Myocyte (in vitro differentiated cells): Measurements from ENCODE around the gene SPTBN5. TPM values are rescaled to one million over a fixed set of nuclear protein-coding genes. Genes with fewer than 3 reads are reported as not detected.
A peak's percentile ranks its signal among the peaks of the same experiment; 100 is the strongest.

Source experiments
- DNase-seq: peaks from one replicate; pipeline ENCODE4 v3.0.0-alpha.2; 2012; ENCODE audit warnings: low read depth
- total RNA-seq: library from RNA; depleted of rRNA; stranded (reverse); fragments of >200 nt; gene quantifications from 2 replicates; pipeline ENCODE4 v1.2.3, GENCODE V29; 2014

Gene SPTBN5
- total RNA-seq, 1 donor from 2014 or later: 0.45 TPM

DNA sequence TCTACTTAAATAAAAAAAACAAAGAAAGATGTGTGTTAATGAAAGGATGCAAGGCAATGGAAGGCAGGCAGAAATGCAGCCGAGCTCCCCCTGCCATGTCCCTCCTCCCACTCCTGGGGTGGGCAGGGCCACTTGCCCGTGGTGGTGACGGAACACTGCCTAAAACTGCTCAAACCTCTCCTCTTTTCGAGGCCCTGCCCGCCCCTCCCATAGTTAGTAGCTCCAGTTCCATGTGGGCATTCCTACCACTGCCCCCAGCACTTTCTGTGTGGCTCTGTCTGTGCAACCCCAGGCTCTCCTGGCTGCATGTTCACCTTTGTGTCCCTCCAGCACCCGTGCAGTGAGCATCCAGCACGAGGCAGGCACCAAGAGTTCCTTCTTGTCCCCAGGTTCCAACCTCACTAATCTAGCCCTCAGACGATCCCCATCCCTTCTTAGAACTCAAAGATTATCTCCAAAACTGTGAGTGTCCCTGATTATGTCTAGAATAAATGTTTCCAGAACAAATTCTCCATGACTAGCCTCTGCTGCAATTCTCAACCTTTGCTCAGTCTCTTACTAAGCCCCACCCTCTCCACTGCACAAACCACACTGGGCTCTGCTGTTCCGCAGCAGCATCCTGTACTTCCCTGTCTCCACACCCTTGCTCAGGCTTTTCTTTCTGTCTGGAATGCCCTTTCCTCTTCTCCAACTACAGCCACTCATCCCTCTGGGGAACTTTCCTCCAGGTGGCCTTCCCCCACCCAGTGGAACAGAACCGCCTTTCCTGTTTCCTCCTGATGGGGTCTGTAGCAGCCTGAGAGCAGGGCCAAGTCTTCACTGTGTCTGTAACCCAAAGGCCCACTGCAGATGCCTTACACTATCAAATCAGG lies 32.6 kb upstream of the SPTBN5 start:
- no peak for DNase-seq

DNA sequence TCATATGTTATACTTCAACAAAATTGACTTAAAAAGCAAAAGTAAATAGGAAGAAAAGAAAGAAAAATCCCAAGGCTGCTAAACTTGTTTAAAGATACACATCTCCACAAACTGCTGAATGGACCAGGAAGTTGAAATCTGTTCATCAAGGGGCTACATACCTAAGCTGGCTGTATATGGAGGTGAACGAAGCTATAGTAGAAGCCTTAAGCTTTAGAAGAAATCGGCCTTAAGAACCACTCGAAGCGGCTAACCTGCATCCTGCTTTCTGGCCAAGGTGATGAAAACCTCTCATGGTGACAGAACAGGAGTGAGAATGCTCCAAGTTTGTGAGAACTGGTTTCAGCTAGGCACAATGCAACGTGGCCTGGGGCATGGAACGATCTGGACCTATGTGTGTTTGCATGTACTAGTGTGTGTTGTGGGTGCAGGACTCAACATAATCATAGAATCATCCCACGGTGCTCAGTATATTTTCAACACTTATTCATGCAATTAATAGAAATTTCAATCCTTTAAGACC lies 31.3 kb upstream of the SPTBN5 start:
- DNase-seq: no peak

- no peak for DNase-seq
Measured at GRCh38 chr15:41923401-41923997, 29.6 kb upstream of the SPTBN5 start.

DNA sequence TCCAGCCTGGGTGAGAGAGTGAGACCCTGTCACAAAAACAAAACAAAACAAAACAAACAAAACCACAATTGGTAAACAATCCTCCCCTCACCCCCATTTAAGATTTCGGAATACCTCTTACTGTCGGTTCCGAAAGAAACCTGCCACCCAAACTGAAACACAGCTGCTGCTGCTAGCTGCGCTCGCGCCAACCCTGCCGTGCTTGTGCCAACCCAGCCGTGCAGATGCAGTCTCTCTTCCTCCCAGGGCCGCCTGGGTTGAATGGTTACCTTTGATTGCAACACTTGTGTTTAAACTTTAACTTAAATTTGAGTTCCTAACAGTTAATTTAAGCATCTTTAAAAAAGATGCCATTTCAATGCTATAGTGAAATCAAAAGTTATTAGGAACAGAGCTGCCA lies 28.5 kb upstream of the SPTBN5 start:
- DNase-seq: no peak

DNA sequence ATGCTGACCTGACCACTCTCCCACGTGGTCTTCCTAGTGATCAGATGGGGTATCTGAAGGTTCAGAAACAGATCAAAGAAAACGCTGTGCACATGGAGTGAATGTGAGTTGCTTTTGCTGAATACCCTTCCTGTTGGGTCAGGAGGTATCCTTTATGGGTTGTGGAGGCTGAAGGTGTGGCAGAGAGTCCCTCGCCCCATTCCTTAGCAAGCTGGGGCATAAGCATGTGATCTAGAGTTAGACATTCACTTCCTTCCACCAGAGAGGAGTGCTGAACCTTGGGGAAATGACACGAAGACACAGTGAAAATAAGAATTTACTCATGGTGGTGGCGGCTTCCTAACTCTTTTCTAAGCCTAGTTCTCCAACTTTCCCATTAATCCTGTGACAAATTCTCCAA lies 27.8 kb upstream of the SPTBN5 start:
- no peak for DNase-seq

GRCh38 chr15:41921167-41921566 lies 27.3 kb upstream of the SPTBN5 start:
- no peak for DNase-seq

DNA sequence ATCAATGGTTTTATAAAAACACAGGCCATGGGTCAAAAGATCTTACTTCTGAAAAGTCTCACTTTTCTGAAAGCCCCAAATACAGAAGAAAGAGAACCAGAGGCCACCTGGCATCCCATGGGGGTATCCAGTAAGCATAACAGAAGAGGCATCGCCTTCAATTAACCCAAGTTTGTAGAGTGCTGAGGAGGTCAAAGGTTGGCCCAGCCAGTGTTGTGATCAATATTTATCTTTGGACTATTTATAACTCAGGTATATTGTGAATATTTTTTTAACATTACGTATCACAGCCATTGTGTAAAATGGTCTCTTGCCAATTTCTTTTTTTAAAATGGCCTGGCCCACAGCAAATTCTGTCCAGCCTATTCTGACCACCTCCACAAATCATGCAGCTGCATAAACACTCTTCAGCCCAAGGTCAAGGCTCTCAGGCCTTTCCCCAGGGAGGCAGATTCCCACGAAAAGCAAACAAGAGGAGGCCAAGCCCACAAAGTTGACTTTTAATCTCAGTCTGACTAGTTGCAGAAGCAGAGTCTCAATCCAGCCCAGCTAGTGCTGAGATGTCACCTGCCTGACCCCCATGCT lies 26.2 kb upstream of the SPTBN5 start:
- DNase-seq: peak; percentile 90

DNA sequence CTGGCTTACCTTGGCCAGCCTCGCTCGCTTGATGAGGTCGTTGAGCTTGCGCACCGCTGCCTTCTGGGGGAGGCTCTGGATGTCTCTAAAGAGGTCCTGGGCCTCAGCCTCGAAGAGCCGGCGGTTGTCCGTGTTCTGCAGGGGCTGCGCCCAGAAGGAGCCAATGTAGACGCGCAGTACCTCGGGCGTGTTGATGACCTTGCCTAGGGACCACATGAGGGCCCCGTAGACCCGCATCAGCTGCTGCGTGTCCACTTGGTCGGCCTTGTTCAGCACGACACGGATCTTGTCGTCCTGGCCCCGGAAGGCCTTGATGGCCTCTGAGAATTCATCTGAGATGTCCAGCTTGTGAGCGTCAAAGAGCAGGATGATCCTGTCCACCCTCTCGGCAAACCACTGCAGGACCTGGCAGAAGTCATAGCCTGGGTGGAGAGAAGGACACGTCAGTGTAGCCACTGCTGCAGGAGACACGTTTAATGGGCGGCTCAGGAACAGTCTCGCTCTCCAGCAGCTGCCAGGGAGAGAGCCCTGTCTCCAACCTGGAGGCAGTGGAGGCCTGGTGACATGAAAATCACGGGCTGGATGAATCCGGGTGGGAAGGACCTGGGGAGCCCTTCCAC lies 25.5 kb upstream of the SPTBN5 start:
- DNase-seq: no peak

DNA sequence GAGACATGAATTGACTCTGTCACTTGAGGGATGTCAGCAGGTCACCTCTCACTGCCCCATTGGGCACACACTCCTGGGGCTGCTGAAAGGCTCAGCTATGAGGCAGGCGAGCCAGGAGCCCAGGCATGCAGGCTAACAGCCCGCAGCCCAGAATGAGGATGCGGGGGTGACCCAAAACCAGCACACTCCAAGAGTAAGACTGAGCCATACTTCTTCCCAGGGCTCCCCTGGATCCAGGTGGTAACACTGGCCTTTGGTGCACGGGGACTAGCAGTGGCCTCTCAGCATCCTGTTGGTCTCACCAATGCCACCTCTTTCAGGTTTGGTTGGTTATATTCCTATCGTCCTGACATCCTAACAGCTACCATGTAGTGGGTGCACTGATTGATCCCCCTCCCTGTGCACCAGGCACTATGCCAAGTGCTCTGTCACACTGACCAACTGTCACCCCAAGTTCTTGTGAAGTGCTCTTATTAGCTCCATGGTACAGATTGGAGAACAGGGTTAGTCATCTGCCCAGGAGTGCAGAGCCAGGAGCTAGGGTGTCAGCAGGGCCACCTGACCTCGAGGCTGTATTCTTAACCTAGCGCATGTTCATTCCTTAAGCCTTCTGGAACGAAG lies 24.8 kb upstream of the SPTBN5 start:
- DNase-seq: no peak

- no peak for DNase-seq
Measured at GRCh38 chr15:41917767-41918430, 24.0 kb upstream of the SPTBN5 start.

GRCh38 chr15:41915255-41915994 lies 21.6 kb upstream of the SPTBN5 start:
- no peak for DNase-seq

GRCh38 chr15:41914411-41914810 lies 20.6 kb upstream of the SPTBN5 start:
- peak; percentile 73 for DNase-seq

- DNase-seq: no peak
Measured at GRCh38 chr15:41913256-41913655, 19.4 kb upstream of the SPTBN5 start.

DNA sequence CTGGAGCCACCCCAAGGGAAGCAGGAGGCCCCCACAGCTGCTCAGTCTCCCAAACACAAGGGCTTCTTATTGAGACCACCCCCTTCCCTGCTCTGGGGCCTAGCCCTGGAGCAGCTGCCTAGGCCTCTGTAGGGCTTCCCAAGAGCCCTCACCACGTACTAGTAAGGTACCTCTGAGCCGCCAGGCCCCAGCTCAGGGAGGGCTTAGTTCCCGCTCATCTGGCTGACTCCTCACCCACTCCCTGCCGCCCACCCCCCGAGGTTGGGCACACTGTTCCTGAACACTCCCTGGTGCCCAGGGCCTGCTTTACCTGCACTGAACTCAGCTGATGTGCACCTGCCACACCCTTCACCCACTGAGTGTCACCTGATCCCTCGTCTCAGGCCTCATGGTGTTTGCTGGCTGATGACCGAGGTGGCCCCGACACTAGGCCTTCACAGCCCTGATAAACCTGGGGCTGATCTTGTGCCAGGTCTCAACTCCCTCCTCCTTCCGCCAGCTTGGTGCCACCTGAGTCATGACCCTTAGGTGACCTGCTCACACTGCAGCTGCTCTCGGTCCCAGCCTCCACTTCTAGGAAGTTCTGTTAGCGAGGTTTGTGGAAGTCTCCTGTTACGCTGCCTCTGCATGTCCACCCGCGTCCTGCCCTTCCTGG lies 18.0 kb upstream of the SPTBN5 start:
- no peak for DNase-seq

- DNase-seq: no peak
Measured at GRCh38 chr15:41908736-41909461, 15.0 kb upstream of the SPTBN5 start.

- no peak for DNase-seq
Measured at GRCh38 chr15:41907141-41907540, 13.3 kb upstream of the SPTBN5 start.

GRCh38 chr15:41906608-41907007 lies 12.8 kb upstream of the SPTBN5 start:
- no peak for DNase-seq

DNA sequence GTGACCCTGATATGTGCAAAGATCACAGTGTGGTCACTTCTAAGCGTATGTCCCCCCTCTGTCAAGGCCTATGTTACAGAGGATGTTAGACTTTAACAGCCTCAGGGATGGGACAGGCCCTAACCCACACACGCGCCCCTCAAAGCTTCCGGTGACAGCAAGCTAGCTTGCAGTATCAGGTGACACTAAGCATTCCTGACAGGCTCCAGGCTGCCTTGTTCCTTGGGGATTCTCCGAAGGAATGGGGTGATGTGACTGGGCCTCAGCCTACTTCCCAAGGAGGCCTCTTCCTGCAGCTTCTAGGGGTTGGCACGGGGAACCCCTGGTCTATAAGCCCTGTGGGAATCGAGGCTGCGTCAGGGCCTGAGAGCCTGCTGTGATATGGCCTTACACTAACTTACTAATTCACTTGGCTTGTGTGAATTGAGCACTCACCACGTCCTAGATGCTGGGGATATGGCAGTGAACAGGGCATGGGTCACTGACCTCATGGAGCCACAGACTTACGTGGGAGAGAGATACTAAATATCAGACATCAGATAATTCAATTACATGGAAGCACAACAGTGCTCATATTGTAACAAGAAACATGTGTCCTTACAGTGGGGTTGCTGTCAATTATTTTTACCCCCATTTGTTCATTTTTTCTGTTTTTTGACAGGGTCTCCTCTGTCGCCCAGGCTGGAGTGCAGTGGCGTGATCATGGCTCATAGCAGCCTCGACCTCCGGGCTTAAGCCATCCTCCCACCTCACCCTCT lies 11.4 kb upstream of the SPTBN5 start:
- no peak for DNase-seq
